Islet precursor cell (in vitro differentiated cells): ENCODE results near the gene ALPK1.
A peak's percentile ranks its signal among the peaks of the same experiment; 100 is the strongest.
"Not testable (repeated sequence)": the region's sequence is repeated elsewhere in the genome, so short reads cannot be mapped to it uniquely, and the experiment has no call there.

Source experiments
- DNase-seq: peaks from one replicate; pipeline ENCODE4 v3.0.0-alpha.2; 2018

Gene ALPK1

GRCh38 chr4:112296949-112297880 lies at the start of gene ALPK1:
ALPK1 (plus strand) TSS chr4:112297369.
- DNase-seq: no peak

- no peak for DNase-seq
Measured at GRCh38 chr4:112251019-112251643, 46.0 kb upstream of the ALPK1 start.

- DNase-seq: no peak
Measured at GRCh38 chr4:112252234-112252633, 44.9 kb upstream of the ALPK1 start.

GRCh38 chr4:112253382-112254000 lies 43.7 kb upstream of the ALPK1 start:
- no peak for DNase-seq

- no peak for DNase-seq
Measured at GRCh38 chr4:112257098-112257497, 40.1 kb upstream of the ALPK1 start.

- no peak for DNase-seq
Measured at GRCh38 chr4:112266823-112267222, 30.3 kb upstream of the ALPK1 start.

- DNase-seq: no peak
Measured at GRCh38 chr4:112270051-112270450, 27.1 kb upstream of the ALPK1 start.

GRCh38 chr4:112270640-112271421 lies 26.3 kb upstream of the ALPK1 start:
- DNase-seq: no peak

- no peak for DNase-seq
Measured at GRCh38 chr4:112272292-112272691, 24.9 kb upstream of the ALPK1 start.

- no peak for DNase-seq
Measured at GRCh38 chr4:112274959-112275358, 22.2 kb upstream of the ALPK1 start.

GRCh38 chr4:112276113-112276512 lies 21.1 kb upstream of the ALPK1 start:
- no peak for DNase-seq

GRCh38 chr4:112277220-112277619 lies 19.9 kb upstream of the ALPK1 start:
- no peak for DNase-seq

- DNase-seq: peak; percentile 57
Measured at GRCh38 chr4:112277705-112278448, 19.3 kb upstream of the ALPK1 start.

- no peak for DNase-seq
Measured at GRCh38 chr4:112279025-112279881, 17.9 kb upstream of the ALPK1 start.

GRCh38 chr4:112279882-112280315 lies 17.3 kb upstream of the ALPK1 start:
- no peak for DNase-seq

- no peak for DNase-seq
Measured at GRCh38 chr4:112280386-112281056, 16.6 kb upstream of the ALPK1 start.

- not testable (repeated sequence) for DNase-seq
Measured at GRCh38 chr4:112281895-112282398, 15.2 kb upstream of the ALPK1 start.

- no peak for DNase-seq
Measured at GRCh38 chr4:112282860-112283667, 14.1 kb upstream of the ALPK1 start.

- no peak for DNase-seq
Measured at GRCh38 chr4:112284166-112284565, 13.0 kb upstream of the ALPK1 start.
